ENCODE results near the gene MED9. TPM values are rescaled to one million over a fixed set of nuclear protein-coding genes. Genes with fewer than 3 reads are reported as not detected.

The MED9 gene
- total and polyA plus RNA-seq, 11 donors, result 26.3 to 64.4 (median 34.2) TPM

- ATAC-seq, result peak; percentile 15 to 50 (median 32)
- Histone ChIP-seq H3K27ac (peak overlapping the region in 2 of 12 donors; percentile 5 to 85), H3K27me3 (no peaks in the 10 kb centered on the region)
These were observed 52.2 kb downstream of the MED9 start for GRCh38 chr17:17528696-17529652.

GRCh38 chr17:17531156-17531555 is 54.4 kb downstream of the MED9 start:
- peaks cover 0 to 43% (median 15%) of the 10 kb centered on the region in 12 donors for H3K4me1 ChIP-seq
- no peak for TF ChIP-seq CTCF (IDR thresholded peaks at IDR 0.05)
- H3K4me3 ChIP-seq, result no peak overlapping the region
- DNase-seq, result no peak
- 83 to 93% (median 87%) methylated on average over 4 of the region's 4 CpGs for WGBS, 4 donors
- intact Hi-C loops (cut with DNase I), result no loop called here
- no peaks in the 10 kb centered on the region for H3K36me3 ChIP-seq
- peaks cover 0 to 6% (median 0%) of the 10 kb centered on the region in 12 donors for H3K9me3 ChIP-seq
- H3K27me3 ChIP-seq, result no peaks in the 10 kb centered on the region
- H3K27ac ChIP-seq, result no peak overlapping the region
- ATAC-seq, result no peak

More at GRCh38 chr17:17528696-17529652, 52.2 kb downstream of the MED9 start:
- Histone ChIP-seq H3K4me3 (no peak overlapping the region), H3K4me1 (peaks cover 0 to 41% (median 14%) of the 10 kb centered on the region in 12 donors), H3K9me3 (peaks cover 0 to 6% (median 0%) of the 10 kb centered on the region in 12 donors), H3K36me3 (no peaks in the 10 kb centered on the region)
- TF ChIP-seq POLR2A (IDR thresholded peaks at IDR 0.05) (no peak), CTCF (IDR thresholded peaks at IDR 0.05) (no peak)
- WGBS, 4 donors, result 66 to 73% (median 70%) methylated on average over 7 to 22 of the region's 22 CpGs
- intact Hi-C loops (cut with DNase I), result loop anchor here in 1 of 10 donors (5.0 kb wide), 1 partner anchor 38 kb away; no protein-coding TSS in a partner anchor
- DNase-seq, result peak in 2 of 5 donors; percentile 44 to 54

GRCh38 chr17:17532991-17533390 is 56.2 kb downstream of the MED9 start:
- intact Hi-C loops (cut with DNase I), result no loop called here
- ATAC-seq (no peak), DNase-seq (no peak)
- Histone ChIP-seq H3K4me3 (no peak overlapping the region), H3K27ac (no peak overlapping the region), H3K4me1 (peaks cover 0 to 42% (median 23%) of the 10 kb centered on the region in 12 donors), H3K9me3 (peaks cover 0 to 6% (median 0%) of the 10 kb centered on the region in 12 donors), H3K36me3 (no peaks in the 10 kb centered on the region), H3K27me3 (no peaks in the 10 kb centered on the region)
- TF ChIP-seq CTCF (IDR thresholded peaks at IDR 0.05), result no peak
- TF ChIP-seq POLR2A (IDR thresholded peaks at IDR 0.05), result no peak
- 94 to 97% (median 97%) methylated on average over 1 of the region's 1 CpG for WGBS, 4 donors

- peaks cover 0 to 40% (median 17%) of the 10 kb centered on the region in 12 donors for H3K4me1 ChIP-seq
- DNase-seq (peak in 1 of 5 donors; percentile 7), ATAC-seq (no peak)
- H3K36me3 ChIP-seq, result no peaks in the 10 kb centered on the region
- peak overlapping the region in 1 of 12 donors; percentile 9 for H3K27ac ChIP-seq
- TF ChIP-seq POLR2A (IDR thresholded peaks at IDR 0.05) (no peak), CTCF (IDR thresholded peaks at IDR 0.05) (no peak)
- no peaks in the 10 kb centered on the region for H3K27me3 ChIP-seq
- H3K9me3 ChIP-seq, result peaks cover 0 to 6% (median 0%) of the 10 kb centered on the region in 12 donors
- 90 to 94% (median 92%) methylated on average over 3 of the region's 3 CpGs for WGBS, 4 donors
- H3K4me3 ChIP-seq, result no peak overlapping the region
- intact Hi-C loops (cut with DNase I), result no loop called here
These were observed 57.2 kb downstream of the MED9 start for GRCh38 chr17:17533901-17534441.

Data from heart left ventricle (tissue), 16 donors.